Activated CD8-positive, alpha-beta T cell treated with anti-CD3 and anti-CD28 coated beads for 36 hours (primary cell): ENCODE data around the gene MEF2B. TPM values are rescaled to one million over a fixed set of nuclear protein-coding genes. Genes with fewer than 3 reads are reported as not detected.

ENCODE experiments used
- ATAC-seq: fragments of 200-7000 bp; cut with Tn5 transposase; one replicate; pipeline ENCODE4 v1.10.0; 2021; ENCODE audit warnings: mild to moderate bottlenecking, moderate library complexity
- CTCF ChIA-PET: fragments of 350-600 bp; sonication (Branson Sonifier 250); formaldehyde crosslinking; loops from one replicate; lab custom pipeline; 2021; ENCODE audit warnings: antibody characterized with exemption; lab: Charles Lee
- POLR2A ChIA-PET: fragments of 350-600 bp; sonication (Branson Sonifier 250); formaldehyde crosslinking; loops from one replicate; lab custom pipeline; 2021; ENCODE audit warnings: antibody characterized with exemption; lab: Charles Lee
- DNase-seq: peaks from one replicate; pipeline ENCODE4 v3.0.0-alpha.2; 2020
- H3K27ac Mint-ChIP-seq: one replicate; pipeline ENCODE4 v1.8.0; 2021; ENCODE audit warnings: mild to moderate bottlenecking, mixed read lengths
- H3K27me3 Mint-ChIP-seq: one replicate; pipeline ENCODE4 v1.8.0; 2021; ENCODE audit warnings: mixed read lengths
- H3K36me3 Mint-ChIP-seq: one replicate; pipeline ENCODE4 v1.8.0; 2021; ENCODE audit warnings: low read depth, mixed read lengths
- H3K4me1 Mint-ChIP-seq: one replicate; pipeline ENCODE4 v1.8.0; 2021; ENCODE audit warnings: low read depth, mixed read lengths
- H3K4me3 Mint-ChIP-seq: one replicate; pipeline ENCODE4 v1.8.0; 2021; ENCODE audit warnings: mild to moderate bottlenecking, moderate library complexity, mixed read lengths
- H3K9me3 Mint-ChIP-seq: one replicate; pipeline ENCODE4 v1.8.0; 2021; ENCODE audit warnings: mixed read lengths
- intact Hi-C: fragments of 100-400 bp; cut with micrococcal nuclease; formaldehyde crosslinking; loops from one replicate; pipeline ENCODE4 v1.10.0; 2022
- total RNA-seq, 2 experiments: library from RNA; stranded (reverse); gene quantifications; one replicate each; pipeline ENCODE4 v1.2.3, GENCODE V29; 2021
- TF ChIP-seq, protein P1 (sequence below): fragments of 200-600 bp; IDR thresholded peaks from one replicate; pipeline ENCODE4 v1.8.0; 2022; ENCODE audit warnings: antibody characterized with exemption, mild to moderate bottlenecking

MEF2B gene
- total RNA-seq, 2 experiments from 2014 or later: 1.4 to 2.6 TPM

- Mint-ChIP-seq H3K9me3 (no peaks in the 10 kb centered on the region), H3K27ac (no peak overlapping the region), H3K4me1 (peaks cover 7% of the 10 kb centered on the region), H3K36me3 (peaks cover 19% of the 10 kb centered on the region), H3K4me3 (no peak overlapping the region), H3K27me3 (no peaks in the 10 kb centered on the region)
- DNase-seq: no peak
- TF ChIP-seq, protein P1, sequence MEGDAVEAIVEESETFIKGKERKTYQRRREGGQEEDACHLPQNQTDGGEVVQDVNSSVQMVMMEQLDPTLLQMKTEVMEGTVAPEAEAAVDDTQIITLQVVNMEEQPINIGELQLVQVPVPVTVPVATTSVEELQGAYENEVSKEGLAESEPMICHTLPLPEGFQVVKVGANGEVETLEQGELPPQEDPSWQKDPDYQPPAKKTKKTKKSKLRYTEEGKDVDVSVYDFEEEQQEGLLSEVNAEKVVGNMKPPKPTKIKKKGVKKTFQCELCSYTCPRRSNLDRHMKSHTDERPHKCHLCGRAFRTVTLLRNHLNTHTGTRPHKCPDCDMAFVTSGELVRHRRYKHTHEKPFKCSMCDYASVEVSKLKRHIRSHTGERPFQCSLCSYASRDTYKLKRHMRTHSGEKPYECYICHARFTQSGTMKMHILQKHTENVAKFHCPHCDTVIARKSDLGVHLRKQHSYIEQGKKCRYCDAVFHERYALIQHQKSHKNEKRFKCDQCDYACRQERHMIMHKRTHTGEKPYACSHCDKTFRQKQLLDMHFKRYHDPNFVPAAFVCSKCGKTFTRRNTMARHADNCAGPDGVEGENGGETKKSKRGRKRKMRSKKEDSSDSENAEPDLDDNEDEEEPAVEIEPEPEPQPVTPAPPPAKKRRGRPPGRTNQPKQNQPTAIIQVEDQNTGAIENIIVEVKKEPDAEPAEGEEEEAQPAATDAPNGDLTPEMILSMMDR: no peak
- intact Hi-C loops: no loop called here
- ChIA-PET POLR2A (no interaction called here), CTCF (interaction anchor here (0.8 to 3.5 kb wide), 2 partner anchors 11 to 17 kb away, joined by 4 to 21 read pairs; no protein-coding TSS in a partner anchor)
- no peak for ATAC-seq
Measured at GRCh38 chr19:19157808-19158207, 12.3 kb downstream of the MEF2B start.

- ChIA-PET POLR2A (interaction anchor here (0.6 to 1.6 kb wide), 3 partner anchors 8 to 270 kb away, joined by 3 to 5 read pairs (median 4); no protein-coding TSS in a partner anchor), CTCF (interaction anchor here (2.9 to 3.5 kb wide), 2 partner anchors 9 to 19 kb away, joined by 19 to 21 read pairs; no protein-coding TSS in a partner anchor)
- Mint-ChIP-seq H3K4me3 (no peak overlapping the region), H3K27ac (no peak overlapping the region), H3K36me3 (peaks cover 19% of the 10 kb centered on the region), H3K9me3 (no peaks in the 10 kb centered on the region), H3K27me3 (no peaks in the 10 kb centered on the region), H3K4me1 (peaks cover 4% of the 10 kb centered on the region)
- intact Hi-C loops: no loop called here
- no peak for DNase-seq
- TF ChIP-seq, protein P1: no peak
- ATAC-seq: no peak
Measured at GRCh38 chr19:19155495-19156219, 14.4 kb downstream of the MEF2B start.

GRCh38 chr19:19154768-19155494 lies 15.1 kb downstream of the MEF2B start:
- POLR2A ChIA-PET: interaction anchor here (0.7 kb wide), 2 partner anchors 51 to 186 kb away, joined by 3 to 4 read pairs; no protein-coding TSS in a partner anchor
- Mint-ChIP-seq H3K27me3 (no peaks in the 10 kb centered on the region), H3K4me3 (no peak overlapping the region), H3K4me1 (peaks cover 2% of the 10 kb centered on the region), H3K27ac (no peak overlapping the region), H3K9me3 (no peaks in the 10 kb centered on the region), H3K36me3 (peaks cover 19% of the 10 kb centered on the region)
- ATAC-seq: no peak
- CTCF ChIA-PET: interaction anchor here (2.9 kb wide), 1 partner anchor 20 kb away, joined by 19 read pairs; no protein-coding TSS in a partner anchor
- intact Hi-C loops: no loop called here
- DNase-seq: no peak
- TF ChIP-seq, protein P1: no peak

- TF ChIP-seq, protein P1: no peak
Measured at GRCh38 chr19:19152668-19153384, 17.2 kb downstream of the MEF2B start.

More at GRCh38 chr19:19152668-19153384, 17.2 kb downstream of the MEF2B start:
- intact Hi-C loops: no loop called here
- Mint-ChIP-seq H3K27me3 (no peaks in the 10 kb centered on the region), H3K27ac (no peak overlapping the region), H3K4me1 (no peaks in the 10 kb centered on the region), H3K9me3 (no peaks in the 10 kb centered on the region), H3K36me3 (peaks cover 19% of the 10 kb centered on the region), H3K4me3 (no peak overlapping the region)
- ChIA-PET CTCF (interaction anchor here (1.3 to 1.5 kb wide), 2 partner anchors 13 to 22 kb away, joined by 3 to 8 read pairs; no protein-coding TSS in a partner anchor), POLR2A (interaction anchor here (0.8 kb wide), 1 partner anchor 8 kb away, joined by 3 read pairs; no protein-coding TSS in a partner anchor)
- DNase-seq: no peak
- ATAC-seq: no peak
